ENCODE data around the gene XPR1. TPM values are rescaled to one million over a fixed set of nuclear protein-coding genes. Genes with fewer than 3 reads are reported as not detected.

XPR1 gene
- total RNA-seq, 1 experiment from 2014 or later, result 19.9 TPM

GRCh38 chr1:180841415-180841814 is 209.6 kb downstream of the XPR1 start:
- Histone ChIP-seq H3K27ac (ENCODE audit: low read depth, low read length) (no peak overlapping the region), H2AFZ (ENCODE audit: low read depth, low read length, poor library complexity, severe bottlenecking) (no peak overlapping the region), H3K4me1 (ENCODE audit: control insufficient read depth in 1 of 2, insufficient read depth in 2 of 2, low read length in 2 of 2) (no peaks in the 10 kb centered on the region), H3K36me3 (ENCODE audit: control insufficient read depth in 1 of 2, insufficient read depth in 2 of 2, low read length in 2 of 2) (no peaks in the 10 kb centered on the region), H3K4me3 (replicated peaks in 1 of 2; ENCODE audit: low read depth in 1 of 2, low read length in 2 of 2) (no peak overlapping the region), H3K9ac (ENCODE audit: low read length) (no peak overlapping the region), H3K4me2 (ENCODE audit: low read length) (no peak overlapping the region), H4K20me1 (ENCODE audit: insufficient read depth) (no peaks in the 10 kb centered on the region), H3K9me2 (ENCODE audit: insufficient read depth) (no peaks in the 10 kb centered on the region), H3K9me3 (ENCODE audit: control insufficient read depth in 1 of 2, insufficient read depth in 1 of 2, low read depth in 1 of 2, low read length in 2 of 2) (no peaks in the 10 kb centered on the region), H3K79me2 (ENCODE audit: insufficient read depth, low read length) (no peaks in the 10 kb centered on the region), H3K27me3 (ENCODE audit: insufficient read depth, low read length) (no peaks in the 10 kb centered on the region)
- ChIA-PET POLR2A (no interaction called here), CTCF (no interaction called here), RAD21 (ENCODE audit: low non-redundant PET in 1 of 2, low total read pairs in 2 of 2, uncharacterized antibody in 2 of 2, unreplicated experiment in 2 of 2) (no interaction called here)
- DNase-seq (ENCODE audit: low read depth, low spot score), result no peak
- TF ChIP-seq REST (IDR thresholded peaks at IDR 0.05; ENCODE audit: low read depth) (no peak), RAD21 (IDR thresholded peaks at IDR 0.05; ENCODE audit: low read depth) (no peak), ATF3 (IDR thresholded peaks at IDR 0.05) (no peak), POLR2A (IDR thresholded peaks at IDR 0.05; ENCODE audit: borderline replicate concordance, extremely low read depth, insufficient read depth, insufficient read length) (no peak), SIN3A (IDR thresholded peaks at IDR 0.05; ENCODE audit: low read depth) (no peak), POLR2AphosphoS5 (IDR thresholded peaks at IDR 0.05; ENCODE audit: low read depth, low read length) (no peak)
- no TSS peak for BruUV-seq (replicated peaks)
- intact Hi-C loops (cut with micrococcal nuclease), result no loop called here
- no peak for ATAC-seq

- Histone ChIP-seq H3K9ac (ENCODE audit: low read length) (no peak overlapping the region), H3K79me2 (ENCODE audit: insufficient read depth, low read length) (no peaks in the 10 kb centered on the region), H3K36me3 (ENCODE audit: control insufficient read depth in 1 of 2, insufficient read depth in 2 of 2, low read length in 2 of 2) (no peaks in the 10 kb centered on the region), H3K4me2 (ENCODE audit: low read length) (no peak overlapping the region), H2AFZ (ENCODE audit: low read depth, low read length, poor library complexity, severe bottlenecking) (no peak overlapping the region), H3K4me1 (ENCODE audit: control insufficient read depth in 1 of 2, insufficient read depth in 2 of 2, low read length in 2 of 2) (no peaks in the 10 kb centered on the region), H3K4me3 (replicated peaks in 1 of 2; ENCODE audit: low read depth in 1 of 2, low read length in 2 of 2) (no peak overlapping the region), H3K27me3 (ENCODE audit: insufficient read depth, low read length) (no peaks in the 10 kb centered on the region), H3K9me2 (ENCODE audit: insufficient read depth) (no peaks in the 10 kb centered on the region), H3K27ac (ENCODE audit: low read depth, low read length) (no peak overlapping the region), H4K20me1 (ENCODE audit: insufficient read depth) (no peaks in the 10 kb centered on the region), H3K9me3 (ENCODE audit: control insufficient read depth in 1 of 2, insufficient read depth in 1 of 2, low read depth in 1 of 2, low read length in 2 of 2) (no peaks in the 10 kb centered on the region)
- POLR2A ChIA-PET, result no interaction called here
- RAD21 ChIA-PET (ENCODE audit: low non-redundant PET in 1 of 2, low total read pairs in 2 of 2, uncharacterized antibody in 2 of 2, unreplicated experiment in 2 of 2), result no interaction called here
- CTCF ChIA-PET, result no interaction called here
- BruUV-seq (replicated peaks), result no TSS peak
- DNase-seq (ENCODE audit: low read depth, low spot score) (no peak), ATAC-seq (no peak)
- intact Hi-C loops (cut with micrococcal nuclease), result no loop called here
- TF ChIP-seq RAD21 (IDR thresholded peaks at IDR 0.05; ENCODE audit: low read depth) (no peak), SP1 (IDR thresholded peaks at IDR 0.05; ENCODE audit: low read depth) (no peak), ZFX (IDR thresholded peaks at IDR 0.05) (no peak), JUND (IDR thresholded peaks at IDR 0.05) (no peak), ELF1 (IDR thresholded peaks at IDR 0.05; ENCODE audit: borderline replicate concordance, low read depth) (no peak), POLR2A (IDR thresholded peaks at IDR 0.05; ENCODE audit: borderline replicate concordance, extremely low read depth, insufficient read depth, insufficient read length) (no peak), FOSL1 (IDR thresholded peaks at IDR 0.05; ENCODE audit: low read depth) (no peak), YY1 (IDR thresholded peaks at IDR 0.05; ENCODE audit: extremely low read depth, insufficient replicate concordance, low read depth, low read length) (no peak), SRF (IDR thresholded peaks at IDR 0.05; ENCODE audit: low read depth) (no peak), TCF7L2 (IDR thresholded peaks at IDR 0.05; ENCODE audit: borderline replicate concordance, extremely low read depth, insufficient read depth, insufficient read length) (no peak), EZH2phosphoT487 (IDR thresholded peaks at IDR 0.05; ENCODE audit: borderline replicate concordance) (no peak), POLR2AphosphoS5 (IDR thresholded peaks at IDR 0.05; ENCODE audit: low read depth, low read length) (no peak), EGR1 (IDR thresholded peaks at IDR 0.05; ENCODE audit: low read depth) (no peak), CEBPB (IDR thresholded peaks at IDR 0.05; ENCODE audit: low read depth) (no peak)
These were observed 210.2 kb downstream of the XPR1 start for GRCh38 chr1:180842052-180842451.

All from HCT116 (cell line).